22Rv1 (cell line): ENCODE results near the gene SETX.

Experiments used
- CTCF ChIP-seq: fragments of 450-650 bp; IDR thresholded peaks from 2 replicates; pipeline ENCODE4 v1.5.1; 2017; ENCODE audit warnings: mild to moderate bottlenecking
- ZFX ChIP-seq: fragments of 450-650 bp; IDR thresholded peaks from 2 replicates; pipeline ENCODE4 v1.6.1; 2017; ENCODE audit warnings: antibody characterized with exemption, borderline replicate concordance

DNA sequence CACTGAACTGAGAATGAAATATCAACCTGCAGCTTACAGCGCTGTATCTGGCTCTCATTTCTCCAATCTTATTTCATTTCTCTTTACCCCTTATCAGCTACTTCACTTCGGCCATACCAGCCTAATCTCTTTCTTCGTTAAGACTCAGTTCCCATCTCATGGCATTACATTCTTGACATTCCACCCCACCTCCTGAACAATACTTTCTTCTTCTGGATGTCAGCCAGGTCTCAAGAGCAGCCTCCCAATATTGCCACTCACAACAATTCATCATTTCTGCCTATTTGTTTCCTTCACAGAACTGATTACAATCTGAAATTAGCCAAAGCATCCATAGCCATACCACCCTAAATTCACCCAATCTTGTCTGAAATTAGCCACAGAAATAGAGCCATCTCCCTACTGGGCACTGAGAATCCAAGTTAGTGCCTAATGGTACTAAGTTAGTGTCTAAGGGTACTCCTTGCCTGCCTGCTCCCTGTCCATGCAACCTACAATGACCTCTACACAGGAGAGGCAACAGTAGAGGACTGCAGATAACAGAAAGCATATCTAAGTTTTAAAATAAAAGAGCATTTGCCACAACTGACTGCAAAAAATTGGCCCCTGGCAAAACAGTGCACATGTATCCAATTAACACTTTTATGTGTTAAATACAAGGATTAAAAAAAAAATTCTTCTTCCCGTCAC, 35.2 kb downstream of the SETX start:
- TF ChIP-seq CTCF (no peak), ZFX (no peak)
